ENCODE results near the gene HIVEP3.

Gene HIVEP3

GRCh38 chr1:41840592-41841246 lies 78.0 kb downstream of the HIVEP3 start:
- Histone ChIP-seq H3K4me2 (no peak overlapping the region), H3K4me1 (ENCODE audit: low read depth, poor library complexity, severe bottlenecking) (no peaks in the 10 kb centered on the region), H3K4me3 (IDR thresholded peaks at IDR 0.05; ENCODE audit: insufficient read depth, low read depth, low read length) (no peak overlapping the region), H3K36me3 (ENCODE audit: insufficient read depth) (no peaks in the 10 kb centered on the region), H2AFZ (ENCODE audit: low read depth) (no peak overlapping the region), H4K20me1 (ENCODE audit: insufficient read depth) (no peaks in the 10 kb centered on the region), H3K27ac (no peak overlapping the region), H3K9ac (no peak overlapping the region), H3K79me2 (ENCODE audit: insufficient read depth, low read depth) (no peaks in the 10 kb centered on the region), H3K27me3 (ENCODE audit: insufficient read depth, low read depth) (no peaks in the 10 kb centered on the region)
- TF ChIP-seq CTCF (conservative IDR thresholded peaks at IDR 0.05; ENCODE audit: low read depth, low read length), result no peak

- Histone ChIP-seq H3K79me2 (ENCODE audit: insufficient read depth, low read depth) (no peaks in the 10 kb centered on the region), H3K27me3 (ENCODE audit: insufficient read depth, low read depth) (no peaks in the 10 kb centered on the region), H4K20me1 (ENCODE audit: insufficient read depth) (no peaks in the 10 kb centered on the region), H3K4me1 (ENCODE audit: low read depth, poor library complexity, severe bottlenecking) (no peaks in the 10 kb centered on the region), H2AFZ (ENCODE audit: low read depth) (no peak overlapping the region), H3K4me2 (no peak overlapping the region), H3K27ac (no peak overlapping the region), H3K9ac (no peak overlapping the region), H3K36me3 (ENCODE audit: insufficient read depth) (no peaks in the 10 kb centered on the region), H3K4me3 (IDR thresholded peaks at IDR 0.05; ENCODE audit: insufficient read depth, low read depth, low read length) (no peak overlapping the region)
- TF ChIP-seq CTCF (conservative IDR thresholded peaks at IDR 0.05; ENCODE audit: low read depth, low read length), result no peak
Measured at GRCh38 chr1:41838266-41838665, 80.5 kb downstream of the HIVEP3 start.

- Histone ChIP-seq H3K4me3 (IDR thresholded peaks at IDR 0.05; ENCODE audit: insufficient read depth, low read depth, low read length) (no peak overlapping the region), H3K36me3 (ENCODE audit: insufficient read depth) (no peaks in the 10 kb centered on the region), H3K79me2 (ENCODE audit: insufficient read depth, low read depth) (no peaks in the 10 kb centered on the region), H3K4me1 (ENCODE audit: low read depth, poor library complexity, severe bottlenecking) (no peaks in the 10 kb centered on the region), H2AFZ (ENCODE audit: low read depth) (no peak overlapping the region), H3K27ac (no peak overlapping the region), H3K4me2 (no peak overlapping the region), H4K20me1 (ENCODE audit: insufficient read depth) (no peaks in the 10 kb centered on the region), H3K27me3 (ENCODE audit: insufficient read depth, low read depth) (no peaks in the 10 kb centered on the region), H3K9ac (no peak overlapping the region)
- no peak for TF ChIP-seq CTCF (conservative IDR thresholded peaks at IDR 0.05; ENCODE audit: low read depth, low read length)
Measured at GRCh38 chr1:41837691-41838090, 81.0 kb downstream of the HIVEP3 start.

- Histone ChIP-seq H3K4me1 (ENCODE audit: low read depth, poor library complexity, severe bottlenecking) (no peaks in the 10 kb centered on the region), H3K27ac (no peak overlapping the region), H4K20me1 (ENCODE audit: insufficient read depth) (no peaks in the 10 kb centered on the region), H3K27me3 (ENCODE audit: insufficient read depth, low read depth) (no peaks in the 10 kb centered on the region), H3K79me2 (ENCODE audit: insufficient read depth, low read depth) (no peaks in the 10 kb centered on the region), H2AFZ (ENCODE audit: low read depth) (no peak overlapping the region), H3K4me2 (no peak overlapping the region), H3K9ac (no peak overlapping the region), H3K4me3 (IDR thresholded peaks at IDR 0.05; ENCODE audit: insufficient read depth, low read depth, low read length) (no peak overlapping the region), H3K36me3 (ENCODE audit: insufficient read depth) (no peaks in the 10 kb centered on the region)
- TF ChIP-seq CTCF (conservative IDR thresholded peaks at IDR 0.05; ENCODE audit: low read depth, low read length), result no peak
Measured at GRCh38 chr1:41835485-41835884, 83.2 kb downstream of the HIVEP3 start.

Data from KMS-11 (cell line).